Measurements from ENCODE around the gene KIAA0232. TPM values are rescaled to one million over a fixed set of nuclear protein-coding genes. Genes with fewer than 3 reads are reported as not detected.
A peak's percentile ranks its signal among the peaks of the same experiment; 100 is the strongest.
"Not testable (repeated sequence)": the region's sequence is repeated elsewhere in the genome, so short reads cannot be mapped to it uniquely, and the experiment has no call there.

KIAA0232 gene
- total and polyA plus RNA-seq, 12 donors = 7.3 to 45.2 (median 27.4) TPM

DNA sequence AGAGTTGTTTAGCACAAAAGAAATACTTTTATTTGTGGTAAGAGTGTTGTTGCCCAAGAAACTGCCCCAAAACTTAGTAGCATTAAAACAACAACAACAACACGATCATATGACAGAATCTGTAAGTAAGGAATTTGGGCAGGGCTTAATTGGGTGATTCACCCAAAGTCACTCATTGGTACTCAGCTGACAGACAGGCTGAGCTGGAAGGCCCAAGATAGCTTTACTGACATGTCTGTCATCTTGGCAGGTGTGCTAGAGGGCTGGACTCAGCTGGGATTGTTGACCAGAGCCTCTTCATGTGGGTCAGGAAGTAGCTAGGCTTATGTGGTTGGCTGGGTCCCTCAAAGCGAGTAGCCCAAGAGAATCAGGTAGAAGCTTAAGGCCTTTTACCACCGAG is 52.3 kb downstream of the KIAA0232 start:
- Histone ChIP-seq H3K9me3 (replicated peaks in 1 of 3) (no peaks in the 10 kb centered on the region), H3K27ac (no peak overlapping the region), H3K4me1 (replicated peaks in 1 of 2) (peaks cover 0 to 5% of the 10 kb centered on the region in 2 donors), H3K36me3 (replicated peaks in 1 of 2) (peaks cover 0 to 12% of the 10 kb centered on the region in 2 donors), H3K27me3 (no peaks in the 10 kb centered on the region), H3K4me3 (no peak overlapping the region)
- intact Hi-C loops (cut with DNase I) = no loop called here
- TF ChIP-seq CTCF (IDR thresholded peaks at IDR 0.05) (no peak), POLR2A (IDR thresholded peaks at IDR 0.05) (no peak)
- DNase-seq = no peak
- 82 to 87% (median 86%) methylated on average over 2 to 3 of the region's 3 CpGs for whole genome bisulfite sequencing, 4 donors

GRCh38 chr4:6835616-6836015 is 53.1 kb downstream of the KIAA0232 start:
- H3K27me3 ChIP-seq; H3K27ac ChIP-seq; DNase-seq; H3K4me3 ChIP-seq; intact Hi-C loops (cut with DNase I); H3K9me3 ChIP-seq (replicated peaks in 1 of 3): not testable (repeated sequence)
- 95 to 100% (median 98%) methylated on average over 4 of the region's 4 CpGs for WGBS, 4 donors
- H3K4me1 ChIP-seq (replicated peaks in 1 of 2) = peaks cover 0 to 12% of the 10 kb centered on the region in 2 donors
- H3K36me3 ChIP-seq (replicated peaks in 1 of 2) = peaks cover 0 to 12% of the 10 kb centered on the region in 2 donors

DNA sequence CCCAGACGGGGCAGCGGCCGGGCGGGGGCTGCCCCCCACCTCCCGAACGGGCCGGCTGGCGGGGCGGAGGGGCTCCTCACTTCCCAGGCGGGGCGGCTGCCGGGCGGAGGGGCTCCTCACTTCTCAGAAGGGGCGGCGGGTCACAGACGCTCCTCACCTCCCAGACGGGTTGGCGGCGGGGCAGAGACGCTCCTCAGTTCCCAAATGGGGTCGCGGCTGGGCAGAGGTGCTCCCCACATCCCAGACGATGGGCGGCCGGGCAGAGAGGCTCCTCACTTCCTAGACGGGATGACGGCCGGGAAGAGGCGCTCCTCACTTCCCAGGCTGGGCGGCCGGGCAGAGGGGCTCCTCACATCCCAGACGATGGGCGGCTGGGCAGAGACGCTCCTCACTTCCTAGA is 54.6 kb downstream of the KIAA0232 start:
- H3K36me3 ChIP-seq (replicated peaks in 1 of 2); intact Hi-C loops (cut with DNase I); H3K27ac ChIP-seq; H3K27me3 ChIP-seq; DNase-seq; H3K4me3 ChIP-seq; H3K9me3 ChIP-seq (replicated peaks in 1 of 3): not testable (repeated sequence)
- peaks cover 0 to 17% of the 10 kb centered on the region in 2 donors for H3K4me1 ChIP-seq (replicated peaks in 1 of 2)
- 94 to 99% (median 96%) methylated on average over 25 to 34 of the region's 34 CpGs for WGBS, 4 donors

DNA sequence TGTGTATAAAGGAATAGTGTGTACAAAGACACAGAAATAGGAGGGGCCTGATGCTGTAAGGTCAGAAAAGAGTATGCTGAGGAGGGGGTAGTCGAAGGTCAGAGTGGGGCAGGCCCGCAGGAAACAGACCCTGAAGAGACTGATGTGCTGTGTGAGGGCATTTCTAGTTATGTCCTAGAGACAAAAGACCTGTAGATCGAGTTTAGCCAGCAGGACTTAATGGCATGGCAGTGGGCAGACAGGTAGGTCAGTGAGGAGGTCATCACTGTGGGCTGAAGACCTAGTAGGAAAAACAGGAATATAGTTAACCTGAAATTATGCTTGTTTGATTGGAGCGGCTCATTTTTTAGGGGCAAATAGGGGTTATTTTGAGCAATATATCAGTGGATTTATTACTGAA is 57.1 kb downstream of the KIAA0232 start:
- Histone ChIP-seq H3K9me3 (replicated peaks in 1 of 3) (no peaks in the 10 kb centered on the region), H3K4me3 (no peak overlapping the region), H3K27me3 (no peaks in the 10 kb centered on the region), H3K27ac (peak overlapping the region in 1 of 5 donors; percentile 26), H3K4me1 (replicated peaks in 1 of 2) (peaks cover 0 to 17% of the 10 kb centered on the region in 2 donors), H3K36me3 (replicated peaks in 1 of 2) (peaks cover 0 to 8% of the 10 kb centered on the region in 2 donors)
- no peak for DNase-seq
- TF ChIP-seq CTCF (IDR thresholded peaks at IDR 0.05) = no peak
- no peak for TF ChIP-seq POLR2A (IDR thresholded peaks at IDR 0.05)
- WGBS, 4 donors = 78 to 88% (median 83%) methylated on average over 4 of the region's 4 CpGs
- intact Hi-C loops (cut with DNase I) = no loop called here

- Histone ChIP-seq H3K27ac (peak overlapping the region in 1 of 5 donors; percentile 26), H3K4me3 (no peak overlapping the region), H3K27me3 (no peaks in the 10 kb centered on the region), H3K9me3 (replicated peaks in 1 of 3) (no peaks in the 10 kb centered on the region), H3K4me1 (replicated peaks in 1 of 2) (peaks cover 0 to 17% of the 10 kb centered on the region in 2 donors), H3K36me3 (replicated peaks in 1 of 2) (peaks cover 0 to 8% of the 10 kb centered on the region in 2 donors)
- 48 to 71% (median 59%) methylated on average over 7 to 8 of the region's 8 CpGs for WGBS, 4 donors
- intact Hi-C loops (cut with DNase I) = no loop called here
- TF ChIP-seq POLR2A (IDR thresholded peaks at IDR 0.05) (no peak), CTCF (IDR thresholded peaks at IDR 0.05) (no peak)
- DNase-seq = peak in 2 of 7 donors; percentile 23 to 34
Measured at GRCh38 chr4:6840062-6840976, 57.8 kb downstream of the KIAA0232 start.
